OCI-LY3 (cell line): ENCODE measurements around the gene TRIM28.

Experiments used
- EZH2phosphoT487 ChIP-seq: fragments of 200-600 bp; shearing (Covaris generic); IDR thresholded peaks from 2 replicates; pipeline ENCODE4 v1.6.1; 2018; ENCODE audit warnings: antibody characterized with exemption, mixed run types, low read depth
- TF ChIP-seq, protein P1 (sequence below): fragments of 200-600, 300-600 bp; sonication (generic); IDR thresholded peaks from 2 replicates; pipeline ENCODE4 v1.5.1; 2014; ENCODE audit warnings: antibody characterized with exemption, low read length, low read depth

DNA sequence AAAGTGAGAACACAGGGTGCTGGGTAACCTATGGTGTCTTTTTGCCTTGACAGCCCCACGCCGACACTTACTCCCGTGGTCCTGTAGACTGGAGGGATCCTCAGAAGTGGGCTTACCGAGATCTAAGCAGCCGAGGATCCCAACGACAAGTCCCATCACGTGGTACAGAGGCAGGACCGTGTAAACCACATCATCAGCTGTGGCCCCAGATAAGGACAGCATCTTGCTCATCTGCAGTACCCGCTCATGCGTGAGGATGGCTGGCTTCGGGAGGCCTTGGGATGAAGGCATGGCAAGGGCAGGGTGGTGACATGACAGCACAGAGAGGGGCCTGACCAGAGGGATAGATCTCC lies 34.2 kb upstream of the TRIM28 start:
- TF ChIP-seq, protein P1, sequence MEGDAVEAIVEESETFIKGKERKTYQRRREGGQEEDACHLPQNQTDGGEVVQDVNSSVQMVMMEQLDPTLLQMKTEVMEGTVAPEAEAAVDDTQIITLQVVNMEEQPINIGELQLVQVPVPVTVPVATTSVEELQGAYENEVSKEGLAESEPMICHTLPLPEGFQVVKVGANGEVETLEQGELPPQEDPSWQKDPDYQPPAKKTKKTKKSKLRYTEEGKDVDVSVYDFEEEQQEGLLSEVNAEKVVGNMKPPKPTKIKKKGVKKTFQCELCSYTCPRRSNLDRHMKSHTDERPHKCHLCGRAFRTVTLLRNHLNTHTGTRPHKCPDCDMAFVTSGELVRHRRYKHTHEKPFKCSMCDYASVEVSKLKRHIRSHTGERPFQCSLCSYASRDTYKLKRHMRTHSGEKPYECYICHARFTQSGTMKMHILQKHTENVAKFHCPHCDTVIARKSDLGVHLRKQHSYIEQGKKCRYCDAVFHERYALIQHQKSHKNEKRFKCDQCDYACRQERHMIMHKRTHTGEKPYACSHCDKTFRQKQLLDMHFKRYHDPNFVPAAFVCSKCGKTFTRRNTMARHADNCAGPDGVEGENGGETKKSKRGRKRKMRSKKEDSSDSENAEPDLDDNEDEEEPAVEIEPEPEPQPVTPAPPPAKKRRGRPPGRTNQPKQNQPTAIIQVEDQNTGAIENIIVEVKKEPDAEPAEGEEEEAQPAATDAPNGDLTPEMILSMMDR: no peak
- TF ChIP-seq EZH2phosphoT487: no peak
